ENCODE data around the gene UNC13C. TPM values are rescaled to one million over a fixed set of nuclear protein-coding genes. Genes with fewer than 3 reads are reported as not detected.

Gene UNC13C
- total RNA-seq, 4 donors from 2014 or later = under 0.01 to 0.79 (median 0.09) TPM; not detected in 1

DNA sequence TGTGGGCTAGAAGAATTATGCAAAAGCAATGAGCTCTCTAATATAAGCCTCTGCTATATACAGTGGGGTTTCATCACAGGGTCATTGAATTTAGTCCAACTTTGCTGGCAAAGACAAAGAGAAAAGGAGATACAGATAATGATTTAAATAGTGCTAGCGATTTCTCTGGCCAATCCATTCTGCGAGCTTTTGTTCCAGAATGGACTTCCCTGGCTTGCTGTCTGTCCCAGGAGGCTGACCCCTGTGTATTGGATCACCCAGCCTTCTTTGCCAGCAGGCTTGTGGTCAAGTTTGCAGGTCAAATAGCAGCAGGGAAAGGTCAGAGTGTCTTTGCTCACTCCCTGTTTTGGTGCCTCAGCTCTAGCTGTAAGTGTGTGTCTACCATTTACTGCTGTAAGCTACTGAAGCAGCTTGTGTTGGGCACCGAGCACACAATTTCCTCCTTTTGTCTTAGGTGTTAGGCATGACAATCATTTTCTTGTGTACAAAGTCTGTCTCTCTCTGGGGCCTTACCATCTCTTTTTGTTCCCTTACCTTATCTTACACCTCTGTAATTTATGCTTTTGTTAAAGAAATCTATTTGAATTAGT lies 55.7 kb downstream of the UNC13C start:
- no peak for DNase-seq (ENCODE audit: low spot score)
- TF ChIP-seq, protein P1, sequence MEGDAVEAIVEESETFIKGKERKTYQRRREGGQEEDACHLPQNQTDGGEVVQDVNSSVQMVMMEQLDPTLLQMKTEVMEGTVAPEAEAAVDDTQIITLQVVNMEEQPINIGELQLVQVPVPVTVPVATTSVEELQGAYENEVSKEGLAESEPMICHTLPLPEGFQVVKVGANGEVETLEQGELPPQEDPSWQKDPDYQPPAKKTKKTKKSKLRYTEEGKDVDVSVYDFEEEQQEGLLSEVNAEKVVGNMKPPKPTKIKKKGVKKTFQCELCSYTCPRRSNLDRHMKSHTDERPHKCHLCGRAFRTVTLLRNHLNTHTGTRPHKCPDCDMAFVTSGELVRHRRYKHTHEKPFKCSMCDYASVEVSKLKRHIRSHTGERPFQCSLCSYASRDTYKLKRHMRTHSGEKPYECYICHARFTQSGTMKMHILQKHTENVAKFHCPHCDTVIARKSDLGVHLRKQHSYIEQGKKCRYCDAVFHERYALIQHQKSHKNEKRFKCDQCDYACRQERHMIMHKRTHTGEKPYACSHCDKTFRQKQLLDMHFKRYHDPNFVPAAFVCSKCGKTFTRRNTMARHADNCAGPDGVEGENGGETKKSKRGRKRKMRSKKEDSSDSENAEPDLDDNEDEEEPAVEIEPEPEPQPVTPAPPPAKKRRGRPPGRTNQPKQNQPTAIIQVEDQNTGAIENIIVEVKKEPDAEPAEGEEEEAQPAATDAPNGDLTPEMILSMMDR (IDR thresholded peaks at IDR 0.05) = no peak
- no peak for ATAC-seq (ENCODE audit: low FRiP score)

GRCh38 chr15:54035616-54036015 lies 57.4 kb downstream of the UNC13C start:
- DNase-seq (ENCODE audit: low spot score) = no peak
- TF ChIP-seq, protein P1 (IDR thresholded peaks at IDR 0.05) = no peak
- peak; percentile 64 for ATAC-seq (ENCODE audit: low FRiP score)

- DNase-seq (ENCODE audit: low spot score) = no peak
Measured at GRCh38 chr15:54045397-54045796, 67.2 kb downstream of the UNC13C start.

DNA sequence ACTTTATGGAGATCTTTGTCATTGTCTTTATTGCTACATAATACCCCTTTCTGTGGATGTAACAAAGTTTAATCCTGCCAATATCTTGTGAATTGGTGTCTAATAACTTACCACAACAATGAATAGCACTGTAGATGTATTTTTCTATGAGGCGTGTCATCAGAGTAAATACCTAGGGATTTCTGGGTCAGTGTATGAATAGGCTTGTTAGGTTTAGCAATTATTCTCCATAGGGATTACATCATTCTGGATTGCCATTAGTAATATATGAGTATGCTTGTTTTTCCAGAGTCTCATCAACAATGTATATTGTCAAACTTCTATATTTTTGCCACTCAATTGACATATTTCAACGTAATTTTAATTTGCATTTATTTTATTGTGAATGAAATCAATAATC lies 67.9 kb downstream of the UNC13C start:
- no peak for DNase-seq (ENCODE audit: low spot score)
- ATAC-seq (ENCODE audit: low FRiP score) = no peak
- TF ChIP-seq, protein P1 (IDR thresholded peaks at IDR 0.05) = no peak

More at GRCh38 chr15:54045397-54045796, 67.2 kb downstream of the UNC13C start:
- TF ChIP-seq, protein P1 (IDR thresholded peaks at IDR 0.05) = no peak
- no peak for ATAC-seq (ENCODE audit: low FRiP score)

DNA sequence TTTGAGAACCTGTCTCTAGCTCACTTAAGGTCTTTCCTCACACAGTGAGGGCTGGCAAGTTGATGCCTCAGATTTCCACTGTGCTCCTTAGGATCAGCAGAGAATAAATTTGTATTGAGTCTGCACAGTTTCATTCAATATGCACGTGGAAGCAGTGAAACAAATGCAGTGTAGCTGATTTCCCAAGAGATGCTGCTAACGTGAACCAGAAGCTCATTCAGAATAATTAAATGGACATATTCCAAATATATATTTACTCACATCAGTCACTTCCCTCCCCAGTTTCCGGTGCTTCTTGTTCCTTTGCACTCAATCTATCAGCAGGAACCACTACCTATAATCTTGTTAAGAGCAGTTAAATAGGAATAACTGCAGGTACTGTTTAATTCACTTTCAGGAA lies 86.1 kb downstream of the UNC13C start:
- ATAC-seq (ENCODE audit: low FRiP score) (no peak), DNase-seq (ENCODE audit: low spot score) (no peak)
- TF ChIP-seq, protein P1 (IDR thresholded peaks at IDR 0.05) = no peak

GRCh38 chr15:54066403-54066802 lies 88.2 kb downstream of the UNC13C start:
- TF ChIP-seq, protein P1 (IDR thresholded peaks at IDR 0.05) = no peak
- ATAC-seq (ENCODE audit: low FRiP score) = no peak
- no peak for DNase-seq (ENCODE audit: low spot score)

DNA sequence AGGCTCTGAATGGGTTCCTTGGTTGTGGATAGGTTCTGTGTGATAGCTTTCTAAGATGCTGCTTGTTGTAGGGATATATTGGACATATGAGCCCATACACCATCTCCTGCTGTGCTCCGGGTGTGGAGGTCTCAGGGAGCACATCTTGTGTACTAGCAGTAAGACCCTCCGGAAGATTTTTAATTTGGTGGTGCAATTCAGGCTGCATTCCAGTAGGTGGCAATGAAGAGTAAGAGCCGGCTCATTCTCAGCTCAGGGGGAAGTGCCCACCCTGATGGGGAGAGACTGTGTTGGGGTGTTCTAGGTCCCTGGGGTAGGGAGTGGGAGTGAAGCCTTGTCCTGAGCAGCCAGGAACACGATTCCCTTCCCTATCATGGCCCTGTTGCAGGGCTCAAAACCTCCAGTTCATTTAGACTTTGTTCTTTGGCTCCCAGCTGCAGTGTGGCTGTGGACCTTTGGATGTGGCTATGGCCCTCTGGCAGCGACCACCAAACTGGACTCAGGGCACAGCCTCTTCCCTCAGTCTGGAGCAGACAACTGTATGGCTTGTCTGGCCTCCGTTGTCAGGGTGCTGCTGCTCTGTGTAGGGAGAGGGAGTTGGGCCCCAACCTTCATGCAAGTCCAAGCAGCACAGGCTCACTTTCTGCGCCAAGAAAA lies 104.7 kb downstream of the UNC13C start:
- ATAC-seq (ENCODE audit: low FRiP score) (no peak), DNase-seq (ENCODE audit: low spot score) (no peak)
- TF ChIP-seq, protein P1 (IDR thresholded peaks at IDR 0.05) = peak in 1 of 3 donors; percentile 42

All from omental fat pad (tissue), 4 donors.